ENCODE results near the gene PPIE.

- no peak for TF ChIP-seq CTCF (IDR thresholded peaks at IDR 0.05; ENCODE audit: borderline replicate concordance, extremely low read depth, low read length, poor library complexity, severe bottlenecking)
- TF ChIP-seq EZH2 (IDR thresholded peaks at IDR 0.05; ENCODE audit: borderline replicate concordance, low read depth, low read length, severe bottlenecking), result no peak
Observed at GRCh38 chr1:39777306-39777705, 38.6 kb downstream of the PPIE start.
